GM21723 (cell line): ENCODE results near the gene STARD3NL.
"Not testable (repeated sequence)": the region's sequence is repeated elsewhere in the genome, so short reads cannot be mapped to it uniquely, and the experiment has no call there.

ENCODE experiments used
- ATAC-seq: cut with Tn5 transposase; IDR thresholded peaks from one replicate; pipeline ENCODE4 v1.9.1; 2021; ENCODE audit warnings: mild to moderate bottlenecking, moderate library complexity; ENCODE audit not compliant: unreplicated experiment

Gene STARD3NL

DNA sequence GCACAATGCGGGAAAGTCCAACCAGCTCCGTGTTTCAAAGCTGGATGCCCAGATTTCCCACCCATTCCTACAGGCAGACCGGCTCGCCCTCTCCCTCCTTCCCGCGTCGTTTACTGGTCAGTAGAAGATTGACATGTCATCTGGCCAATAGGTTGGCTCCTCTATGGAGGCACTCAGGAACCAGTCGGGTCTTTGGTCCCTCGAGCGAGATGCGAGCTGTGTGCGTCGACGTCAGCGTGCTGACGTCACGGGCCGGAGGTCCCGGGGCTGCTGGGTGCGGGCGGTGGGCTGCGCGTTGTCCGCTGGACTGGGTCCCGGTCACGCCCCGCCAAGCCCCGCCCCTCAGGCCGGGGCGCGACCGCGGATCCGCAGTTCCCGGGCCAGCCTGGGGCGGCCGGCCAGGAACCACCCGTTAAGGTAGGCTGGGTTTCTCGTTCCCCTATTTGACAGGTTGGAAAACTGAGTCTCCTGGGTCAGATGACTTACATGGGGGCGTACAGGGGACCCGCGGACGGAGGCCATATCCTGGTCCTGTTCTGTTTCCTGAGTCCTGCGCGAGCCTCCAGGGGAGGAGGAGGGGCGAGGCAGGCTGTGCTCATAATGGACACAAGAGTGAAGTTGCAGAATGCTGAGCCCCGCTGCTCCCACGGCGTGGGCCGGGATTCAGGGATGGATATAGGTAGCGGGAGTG is at the start of gene STARD3NL:
Gene STARD3NL (plus strand): TSS at position 242 of the 691 bp plus-strand sequence. CDS start 29,260 bp downstream, outside the sequence.
- ATAC-seq = peak; percentile 98

DNA sequence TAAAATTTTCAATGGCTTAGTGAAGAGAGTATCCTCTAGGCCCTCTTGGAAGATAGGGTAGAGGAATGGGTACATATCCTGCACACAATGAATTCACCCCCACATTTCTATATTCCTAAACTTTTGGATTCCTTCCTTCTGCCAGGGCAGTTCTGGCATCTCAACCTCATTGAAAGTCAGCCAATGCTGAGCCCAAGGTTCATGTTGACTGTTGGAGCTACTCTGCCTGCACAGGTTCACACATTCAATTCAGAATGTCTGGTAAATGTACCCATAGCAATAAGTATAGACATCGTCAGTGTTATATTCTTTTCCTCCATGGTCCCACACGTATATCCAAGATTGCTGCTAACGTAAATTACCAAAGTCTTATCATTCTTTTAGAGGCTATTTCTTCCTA is 48.9 kb upstream of the STARD3NL start:
- no peak for ATAC-seq

DNA sequence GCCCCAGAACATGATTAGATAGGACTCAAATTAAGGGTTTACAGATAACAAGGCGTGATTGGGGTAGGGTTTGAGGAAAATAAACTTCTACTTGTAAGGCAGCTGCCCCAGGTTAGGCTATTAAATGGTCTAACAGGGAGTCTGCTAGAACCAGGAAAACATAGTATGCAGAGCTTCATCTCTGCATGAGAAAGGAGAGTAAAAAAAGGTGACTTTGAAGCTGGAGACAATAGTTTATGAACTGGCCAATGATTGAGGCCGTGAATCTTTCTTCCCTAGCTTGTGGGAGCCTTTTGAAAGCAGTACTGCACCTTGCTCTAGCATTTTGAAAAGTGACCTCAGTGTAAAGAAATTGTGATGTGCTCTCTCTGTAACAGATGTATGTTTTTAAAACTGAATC is 48.5 kb upstream of the STARD3NL start:
- ATAC-seq = no peak

GRCh38 chr7:38138171-38138570 is 39.9 kb upstream of the STARD3NL start:
- ATAC-seq = no peak

GRCh38 chr7:38141187-38141586 is 36.9 kb upstream of the STARD3NL start:
- no peak for ATAC-seq

DNA sequence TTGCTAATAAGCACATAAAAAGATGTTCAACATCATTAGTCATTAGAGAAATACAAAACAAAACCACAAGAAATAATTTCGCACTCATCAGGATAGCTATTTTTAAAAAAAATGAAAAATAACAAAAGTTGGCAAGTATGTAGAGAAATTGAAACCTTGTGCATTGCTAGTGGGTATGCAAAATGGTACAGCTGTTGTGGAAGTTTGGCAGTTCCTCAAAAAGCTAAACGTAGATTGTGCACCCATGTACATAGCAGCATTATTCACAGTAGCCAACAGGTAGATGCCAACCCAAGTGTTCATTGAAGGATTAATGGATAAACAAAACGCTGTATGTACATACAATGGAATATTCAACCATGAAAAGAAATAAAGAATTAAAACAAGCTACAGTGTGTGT is 35.3 kb upstream of the STARD3NL start:
- ATAC-seq = peak; percentile 89

GRCh38 chr7:38147005-38147404 is 31.0 kb upstream of the STARD3NL start:
- ATAC-seq = no peak

DNA sequence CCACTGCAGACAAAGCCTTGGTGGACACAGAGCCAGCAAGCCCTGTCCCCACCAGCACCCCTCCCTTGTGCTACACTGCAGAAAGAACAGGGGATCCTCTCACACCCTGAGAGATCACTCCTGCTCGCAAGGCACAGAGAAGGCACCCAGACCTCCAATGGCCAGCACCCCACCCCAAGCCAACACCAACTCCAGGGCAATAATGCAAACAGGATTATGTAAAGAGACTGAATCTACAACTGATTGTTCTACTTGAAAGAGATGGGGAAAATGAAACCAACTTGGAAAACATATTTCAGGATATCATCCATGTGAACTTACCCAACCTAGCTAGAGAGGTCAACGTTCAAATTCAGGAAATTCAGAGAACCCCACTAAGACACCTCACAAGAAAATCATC is 26.5 kb upstream of the STARD3NL start:
- ATAC-seq = no peak

- ATAC-seq = no peak
These were observed 24.5 kb upstream of the STARD3NL start for GRCh38 chr7:38153515-38153914.

DNA sequence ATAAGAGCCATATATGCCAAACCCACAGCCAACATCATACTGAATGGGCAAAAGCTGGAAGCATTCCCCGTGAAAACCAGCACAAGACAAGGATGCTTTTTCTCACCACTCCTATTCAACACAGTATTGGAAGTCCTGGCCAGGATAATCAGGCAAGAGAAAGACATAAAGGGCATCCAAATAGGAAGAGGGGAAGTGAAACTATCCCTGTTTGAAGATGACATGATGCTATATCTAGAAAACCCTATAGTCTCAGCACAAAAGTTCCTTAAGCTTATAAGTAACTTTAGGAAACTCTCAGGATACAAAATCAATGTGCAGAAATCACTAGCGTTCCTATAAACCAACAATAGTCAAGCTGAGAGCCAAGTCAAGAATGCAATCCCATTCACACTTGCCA is 23.8 kb upstream of the STARD3NL start:
- no peak for ATAC-seq

DNA sequence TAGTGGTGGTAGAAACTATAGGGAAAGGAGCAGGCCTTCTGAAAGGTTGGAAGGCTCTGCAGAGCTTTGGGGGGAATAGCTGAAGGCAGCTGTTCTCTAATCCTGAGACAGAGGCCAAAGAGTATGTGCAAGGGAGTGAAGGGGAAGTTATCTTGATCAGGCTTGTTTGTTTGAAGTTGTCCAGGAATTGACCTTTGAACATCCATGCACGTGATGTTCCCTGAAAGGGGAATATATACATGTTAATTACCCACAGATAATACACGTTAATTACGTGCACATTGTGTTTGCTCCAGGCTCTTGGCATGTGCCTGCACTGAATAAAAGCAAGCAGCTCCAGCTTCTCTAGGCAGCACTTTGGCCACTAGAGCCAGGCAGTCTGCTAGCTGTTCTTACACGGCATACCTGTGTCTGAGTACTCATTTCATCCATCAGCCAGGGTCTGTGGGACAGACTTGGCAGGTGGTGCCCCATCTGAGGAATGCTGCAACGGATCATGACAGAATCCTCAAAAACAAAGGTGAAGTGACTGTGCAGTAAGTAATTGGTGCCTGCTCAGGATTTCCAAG is 18.0 kb upstream of the STARD3NL start:
- no peak for ATAC-seq

- no peak for ATAC-seq
These were observed 16.0 kb upstream of the STARD3NL start for GRCh38 chr7:38162036-38162435.

GRCh38 chr7:38163671-38164070 is 14.4 kb upstream of the STARD3NL start:
- no peak for ATAC-seq

GRCh38 chr7:38168890-38169570 is 9.0 kb upstream of the STARD3NL start:
- ATAC-seq = no peak

DNA sequence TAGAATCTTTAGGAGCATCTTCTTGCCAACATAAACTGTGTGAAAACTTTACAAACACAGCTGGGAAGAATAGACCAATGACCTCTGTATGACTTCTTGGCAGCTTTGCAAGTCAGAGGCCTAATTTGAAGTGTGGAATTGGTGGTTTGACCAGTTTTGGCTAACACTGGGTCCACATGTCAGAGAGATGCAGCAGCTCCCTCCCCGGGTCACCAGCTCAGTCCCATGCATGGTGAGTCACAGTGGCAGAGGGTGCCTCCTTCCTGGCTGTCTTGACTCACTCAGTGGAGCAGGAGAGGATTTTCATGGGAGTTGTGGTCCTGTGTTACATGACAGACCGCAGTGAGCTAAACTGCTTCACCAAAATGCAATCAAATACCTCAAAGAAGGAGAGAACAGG is 8.2 kb upstream of the STARD3NL start:
- ATAC-seq = no peak

- ATAC-seq = peak; percentile 74
These were observed 6.2 kb upstream of the STARD3NL start for GRCh38 chr7:38171623-38172391.

DNA sequence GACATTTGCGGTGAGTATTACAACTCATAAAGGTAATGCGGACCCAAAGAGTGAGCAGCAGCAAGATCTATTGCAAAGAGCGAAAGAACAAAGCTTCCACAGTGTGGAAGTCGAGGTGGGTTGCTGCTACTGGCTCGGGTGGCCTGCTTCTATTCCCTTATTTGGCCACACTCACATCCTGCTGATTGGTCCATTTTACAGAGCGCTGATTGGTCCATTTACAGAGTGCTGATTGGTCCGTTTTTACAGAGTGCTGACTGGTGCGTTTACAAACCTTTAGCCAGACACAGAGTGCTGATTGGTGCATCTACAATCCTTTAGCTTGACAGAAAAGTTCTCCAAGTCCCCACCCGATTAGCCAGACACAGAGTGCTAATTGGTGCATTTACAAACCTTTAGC is 2.5 kb upstream of the STARD3NL start:
- not testable (repeated sequence) for ATAC-seq

DNA sequence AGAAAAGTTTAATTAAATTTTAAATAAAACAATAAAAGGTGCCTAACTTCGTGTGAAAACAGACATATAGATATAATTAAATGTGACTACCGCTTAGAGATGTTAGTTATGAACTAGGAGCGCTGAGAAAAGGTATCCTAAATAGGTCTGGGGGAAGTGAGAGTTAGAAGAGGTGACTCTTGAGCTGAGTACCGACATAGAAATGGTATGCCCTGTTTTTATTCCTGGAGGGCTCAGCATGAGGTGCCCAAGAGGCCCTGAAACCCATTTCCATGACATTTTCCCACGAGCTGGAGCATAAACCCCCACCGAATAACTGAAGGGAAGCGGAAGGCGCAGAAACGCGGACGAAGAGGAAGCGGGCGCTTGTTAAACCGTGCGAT is 433 bp upstream of the STARD3NL start:
- no peak for ATAC-seq

DNA sequence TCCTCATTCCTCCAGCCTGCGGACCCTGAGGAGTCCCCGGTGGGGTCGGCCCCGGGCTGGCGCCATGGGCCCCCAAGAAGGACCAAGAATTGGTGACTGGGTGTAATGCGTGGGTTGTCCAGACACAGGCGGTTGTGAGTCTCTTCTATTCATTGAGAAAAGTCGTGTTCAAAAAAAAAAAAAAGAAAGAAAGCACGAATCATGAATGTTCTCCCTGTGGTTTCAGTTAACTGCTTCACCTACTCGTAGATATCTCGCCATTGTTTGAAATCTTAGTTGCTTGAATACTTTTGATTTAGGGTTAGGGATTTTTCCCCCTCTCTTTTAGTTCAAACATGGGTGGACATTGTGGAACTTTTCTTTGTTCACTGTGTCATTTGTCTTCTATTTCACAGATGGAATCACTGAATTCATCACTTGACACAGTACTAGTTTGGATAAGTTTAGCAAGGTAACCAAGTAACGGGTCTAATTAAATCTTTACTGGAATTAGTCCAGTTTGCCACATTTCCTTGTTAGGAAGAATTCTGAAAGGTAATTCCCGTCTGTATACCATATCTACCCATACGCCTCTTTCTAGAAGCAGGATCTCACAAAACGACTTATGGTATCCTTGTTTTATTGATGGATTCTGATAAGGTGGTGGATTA is 775 bp downstream of the STARD3NL start:
- ATAC-seq = peak; percentile 41

DNA sequence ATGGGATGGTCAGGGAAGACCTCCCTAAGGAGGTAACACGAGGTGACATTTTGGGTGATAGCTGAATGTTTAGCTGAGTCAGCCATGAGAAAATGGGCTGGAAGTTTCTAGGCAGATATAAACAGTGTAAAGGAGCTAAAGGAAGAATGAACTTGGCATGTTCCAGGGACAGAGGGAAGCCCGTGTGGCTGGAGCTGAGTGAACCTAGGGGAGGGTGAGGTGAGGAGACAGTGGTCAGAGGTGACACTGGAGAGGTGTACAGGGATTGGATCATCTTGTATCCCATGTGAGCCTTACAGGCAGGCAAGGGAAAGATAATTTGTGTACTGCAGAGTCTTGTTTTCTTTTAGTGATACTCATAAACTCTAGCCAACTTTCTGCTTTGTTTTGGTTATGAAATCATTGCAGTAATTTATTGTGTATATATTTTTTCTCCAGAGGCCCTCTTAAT is 1.8 kb downstream of the STARD3NL start:
- no peak for ATAC-seq

DNA sequence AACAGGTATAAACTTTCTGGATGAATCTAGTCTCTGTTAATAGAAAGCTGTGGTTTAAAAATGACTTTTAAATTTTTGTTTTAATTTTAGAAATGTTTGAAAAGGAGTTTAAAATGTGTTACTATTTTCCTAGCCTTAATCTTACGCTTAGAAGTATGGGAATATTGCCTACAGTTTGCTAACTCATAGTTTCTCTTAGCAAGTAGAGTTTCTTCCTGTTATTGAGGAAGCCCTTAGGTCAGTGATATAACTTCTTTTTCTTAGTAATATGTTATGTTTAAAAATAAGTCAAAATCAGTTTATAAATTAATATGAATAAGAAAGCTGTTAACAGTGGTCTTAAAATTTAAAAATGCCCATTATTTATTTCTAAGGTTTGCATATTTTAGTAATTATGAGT is 3.1 kb downstream of the STARD3NL start:
- ATAC-seq = no peak
